GM18517 (cell line): ENCODE measurements around the gene CARHSP1.
A peak's percentile ranks its signal among the peaks of the same experiment; 100 is the strongest.
"Not testable (repeated sequence)": the region's sequence is repeated elsewhere in the genome, so short reads cannot be mapped to it uniquely, and the experiment has no call there.

Experiments used
- ATAC-seq: cut with Tn5 transposase; IDR thresholded peaks from one replicate; pipeline ENCODE4 v1.9.1; 2021; ENCODE audit warnings: mild to moderate bottlenecking, moderate library complexity; ENCODE audit not compliant: unreplicated experiment

The CARHSP1 gene

DNA sequence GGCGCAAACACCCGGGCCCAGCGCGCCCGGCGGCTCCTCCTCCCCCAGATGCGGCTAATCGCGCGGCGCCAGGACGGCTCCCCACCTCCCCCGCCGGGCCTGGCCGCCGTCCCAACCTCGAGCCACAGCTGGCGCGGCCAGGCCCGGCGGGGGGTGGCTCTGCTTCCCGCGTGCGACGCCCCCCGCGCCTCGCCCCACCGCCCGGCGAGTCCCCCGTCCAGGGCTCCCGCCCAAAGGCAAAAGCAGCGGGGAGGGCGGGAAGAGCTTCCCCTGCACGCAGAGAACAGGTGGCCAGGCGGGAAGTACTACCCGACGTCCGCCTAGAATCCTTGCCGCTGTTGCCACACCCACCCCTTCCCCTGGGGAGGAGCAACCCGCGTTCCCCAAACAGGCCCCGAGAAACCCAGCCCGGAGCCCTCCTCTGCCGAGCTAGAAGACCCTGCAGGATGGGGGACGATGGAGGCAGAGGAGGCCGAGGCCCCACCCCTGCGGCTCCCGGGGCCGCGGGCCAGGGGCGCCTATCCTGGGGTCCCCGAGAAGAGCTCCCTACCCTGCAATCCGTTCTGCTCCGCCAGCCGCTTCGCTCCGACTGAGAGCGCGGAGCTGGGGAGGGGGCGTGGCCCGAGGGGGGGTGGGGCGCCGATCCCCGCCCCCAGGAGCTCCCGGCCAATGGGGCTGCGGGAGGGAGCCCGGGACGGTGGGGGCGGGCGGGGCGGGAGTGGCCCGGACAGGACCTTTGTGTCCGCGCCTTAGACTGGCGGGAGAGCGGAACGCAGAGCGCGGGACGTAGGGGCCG lies at the start of gene CARHSP1:
TSS of gene CARHSP1 (minus strand) at position 591 of the 796 bp plus-strand sequence. CDS start 9,678 bp downstream, outside the sequence.
- ATAC-seq, result peak; percentile 64

DNA sequence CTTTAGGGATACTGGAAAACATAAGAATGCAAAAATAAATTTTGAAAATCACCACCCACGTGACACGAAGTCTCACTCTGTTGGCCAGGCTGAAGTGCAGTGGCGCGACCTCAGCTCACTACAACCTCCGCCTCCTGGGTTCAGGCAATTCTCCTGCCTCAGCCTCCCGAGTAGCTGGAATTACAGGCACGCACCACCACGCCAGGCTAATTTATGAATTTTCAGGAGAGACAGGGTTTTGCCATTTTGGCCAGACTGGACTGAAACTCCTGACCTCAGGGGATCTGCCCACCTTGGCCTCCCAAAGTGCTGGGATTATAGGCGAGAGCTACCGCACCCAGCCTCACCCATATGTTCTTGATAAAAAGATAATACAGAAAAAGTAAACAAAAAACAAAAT lies 48.5 kb upstream of the CARHSP1 start:
- ATAC-seq, result not testable (repeated sequence)

DNA sequence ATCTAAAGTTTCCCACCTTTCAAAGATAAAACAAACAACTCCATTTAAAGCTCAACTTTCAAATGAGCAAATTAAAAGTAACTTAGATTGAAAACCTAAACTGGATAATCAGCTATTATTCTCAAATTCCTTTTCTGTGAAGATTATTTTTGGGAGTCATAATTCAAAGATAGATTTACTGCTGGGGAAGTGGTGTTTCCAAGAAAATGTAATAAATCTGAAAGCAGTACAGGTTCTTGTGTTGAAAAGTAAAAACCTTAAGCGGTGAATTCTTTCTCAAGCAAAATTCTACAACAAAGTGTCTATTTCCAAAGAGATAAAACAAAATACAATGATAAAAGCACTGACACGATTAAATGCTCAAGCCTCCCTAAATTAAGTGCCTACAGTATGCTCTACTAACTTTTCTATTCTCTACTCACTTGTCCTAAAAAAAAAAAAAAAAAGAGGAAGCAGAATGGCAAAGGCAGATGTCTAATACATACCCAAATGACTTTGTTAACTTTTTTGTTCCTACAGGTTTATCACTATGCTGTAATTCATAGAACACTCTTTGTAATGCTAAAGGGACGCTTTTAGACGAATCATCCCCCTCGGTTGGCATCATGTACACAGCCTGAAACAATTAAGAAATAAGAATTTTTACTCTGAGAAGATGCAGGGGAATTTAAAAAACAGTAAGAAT lies 47.9 kb upstream of the CARHSP1 start:
- ATAC-seq, result no peak

DNA sequence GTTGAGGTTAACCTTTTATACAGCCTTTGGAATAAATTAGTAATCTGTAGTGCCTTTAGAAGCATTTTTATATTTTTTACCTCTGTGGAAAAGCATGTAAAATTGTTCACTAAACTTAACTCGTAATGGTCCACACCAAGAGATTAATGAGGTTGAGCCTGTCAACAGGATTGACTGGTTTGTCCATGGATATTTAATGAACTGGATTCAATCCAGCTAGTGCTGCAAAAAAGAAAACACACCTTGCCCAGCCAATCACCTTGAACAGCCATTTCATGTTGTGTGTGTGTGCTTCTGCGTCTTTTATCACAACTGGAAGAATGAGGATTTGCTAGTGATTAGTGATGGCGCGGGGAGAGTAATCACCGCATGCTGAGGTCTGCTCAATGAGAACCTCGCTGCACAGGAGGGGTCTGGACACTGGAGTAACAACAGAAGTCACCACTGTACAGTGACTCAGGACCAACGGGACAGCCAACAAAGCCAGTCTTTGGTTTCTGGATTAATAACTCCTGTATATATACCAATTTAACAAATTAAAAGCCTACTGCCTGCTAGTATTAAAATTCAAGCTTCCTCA lies 47.0 kb upstream of the CARHSP1 start:
- ATAC-seq, result no peak

DNA sequence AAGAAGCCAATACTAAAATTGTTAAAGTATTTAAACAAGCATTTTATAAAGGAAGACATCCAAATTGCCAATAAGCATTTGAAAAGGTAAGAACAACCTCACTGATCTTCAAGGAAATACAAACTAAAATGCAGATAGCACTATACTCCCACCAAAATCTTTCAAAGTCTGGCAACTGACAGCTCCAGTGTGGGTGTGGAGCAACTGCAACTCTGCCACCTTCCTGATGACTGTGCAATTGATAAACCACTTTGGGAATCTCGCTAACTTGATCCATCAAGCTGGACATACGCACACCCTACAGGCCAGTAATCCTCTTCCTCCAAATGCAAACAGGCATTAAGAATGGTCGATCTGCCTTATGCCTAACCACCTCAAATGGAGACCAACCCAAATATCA lies 45.3 kb upstream of the CARHSP1 start:
- ATAC-seq, result no peak

DNA sequence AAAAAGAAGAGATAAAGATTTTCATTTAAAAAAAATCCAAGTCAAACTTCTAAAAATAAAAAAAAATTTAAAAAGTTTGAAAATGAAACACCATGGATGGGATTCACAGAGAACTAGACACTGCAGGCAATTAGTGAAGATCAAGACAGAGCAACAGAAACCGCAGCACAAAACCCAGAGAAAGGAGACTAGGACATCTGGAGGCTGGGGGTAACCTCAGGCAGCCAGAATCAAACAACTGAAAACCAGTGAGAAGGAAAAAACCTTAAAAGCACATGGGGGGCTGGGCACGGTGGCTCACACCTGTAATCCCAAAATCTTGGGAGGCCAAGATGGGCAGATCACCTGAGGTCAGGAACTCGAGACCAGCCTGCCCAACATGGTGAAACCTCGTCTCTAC lies 44.0 kb upstream of the CARHSP1 start:
- ATAC-seq, result no peak

DNA sequence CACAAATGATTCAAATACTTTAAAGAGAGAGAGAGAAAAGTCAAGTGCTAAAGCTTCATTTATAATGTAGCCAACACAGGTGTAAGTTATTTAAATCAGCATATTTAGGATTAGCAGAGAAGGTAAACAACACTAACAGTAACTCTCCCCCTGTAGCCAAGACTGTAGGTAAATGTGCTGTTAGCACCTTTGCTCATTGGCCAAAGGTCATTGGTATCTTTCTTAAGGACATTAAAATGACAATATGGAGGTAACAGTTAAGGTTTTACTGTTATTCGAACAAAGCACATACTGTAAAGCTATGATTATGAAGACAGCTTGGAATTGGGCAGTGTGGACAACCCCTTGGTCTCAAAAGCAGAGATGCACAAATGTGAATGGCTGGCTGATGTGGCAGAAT lies 42.0 kb upstream of the CARHSP1 start:
- no peak for ATAC-seq

DNA sequence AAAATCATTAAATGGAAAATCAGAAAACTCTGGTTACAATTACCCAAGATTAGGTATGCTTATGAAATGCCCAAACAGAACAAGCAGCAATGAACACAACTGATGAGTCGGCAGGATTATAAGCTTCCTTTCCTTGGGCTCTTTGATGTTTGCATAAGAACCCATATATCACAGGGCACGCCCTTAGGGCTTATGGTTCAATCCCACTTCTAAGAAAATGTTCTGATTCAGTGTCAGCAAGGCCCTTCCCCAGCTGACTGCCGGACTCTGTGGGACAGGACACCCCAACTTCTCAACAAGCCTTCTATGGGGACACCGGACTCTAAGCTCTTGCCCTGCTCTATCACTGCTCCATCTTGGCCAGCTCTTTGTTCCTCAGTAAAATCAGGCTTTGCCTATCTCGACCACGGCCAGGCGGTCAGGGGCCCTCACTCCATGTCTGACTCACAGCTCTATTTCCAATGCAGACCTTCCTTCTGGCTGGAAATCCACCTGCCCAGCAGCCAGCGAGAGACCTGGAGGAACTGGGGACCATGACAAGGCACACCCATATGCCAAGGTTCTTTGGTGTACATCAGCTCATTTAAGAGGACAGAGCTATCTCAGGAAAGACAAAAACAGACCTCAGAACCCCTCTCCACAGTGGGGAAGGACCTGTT lies 40.1 kb upstream of the CARHSP1 start:
- no peak for ATAC-seq

DNA sequence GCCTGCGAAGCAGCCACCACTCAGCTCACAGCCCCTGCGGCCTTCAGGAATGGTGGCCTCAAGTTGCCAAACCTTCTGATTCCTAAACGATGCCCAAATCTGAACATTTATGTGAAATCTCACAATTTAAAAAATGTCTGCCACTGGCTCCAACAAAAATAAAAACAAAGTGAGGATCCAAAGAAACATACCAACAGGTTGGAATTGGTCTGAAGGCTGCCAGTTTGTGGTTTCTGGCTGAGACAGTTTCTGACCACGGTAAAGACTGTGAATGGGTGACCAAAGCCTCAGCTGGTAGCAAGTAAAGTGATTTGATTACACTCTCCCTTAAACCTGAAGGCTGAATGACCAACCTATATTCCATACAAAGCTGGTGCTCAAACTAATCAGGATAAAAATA lies 38.3 kb upstream of the CARHSP1 start:
- no peak for ATAC-seq

DNA sequence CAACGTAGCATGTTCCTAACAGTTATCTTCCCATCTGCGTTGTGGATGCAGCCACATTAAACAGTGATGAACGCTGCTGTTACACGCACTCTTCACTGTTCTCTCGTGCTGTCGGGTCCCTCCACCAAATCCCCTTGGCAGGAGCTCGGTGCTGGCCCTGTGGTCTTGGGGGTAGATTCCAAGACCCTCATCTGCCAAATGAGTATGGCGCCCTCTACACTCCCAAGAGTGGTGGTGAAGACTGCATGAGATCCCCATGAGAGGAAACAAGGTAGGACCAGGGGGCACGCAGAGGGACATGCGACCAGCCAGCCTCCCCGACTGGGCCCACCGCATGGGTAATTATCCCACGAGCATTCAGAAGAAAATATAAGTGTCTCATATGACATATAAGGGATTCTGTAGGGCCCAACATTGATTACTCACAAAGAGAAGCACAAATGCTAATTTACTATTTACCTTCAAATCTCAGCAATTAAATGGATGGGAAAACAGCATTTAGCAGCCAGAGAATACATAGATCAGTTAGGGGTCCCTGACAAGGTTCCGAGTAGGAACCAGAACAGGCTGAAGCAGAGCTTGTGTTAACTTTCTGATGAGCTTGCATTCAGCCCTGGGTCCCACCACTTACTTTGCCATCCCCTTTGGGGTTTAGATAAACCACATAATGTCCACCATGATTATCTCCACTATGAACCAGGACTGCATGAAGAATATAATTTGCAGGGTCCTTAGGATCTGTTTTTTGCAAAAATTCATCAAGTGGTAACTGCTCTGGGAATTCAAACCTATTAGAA lies 37.2 kb upstream of the CARHSP1 start:
- no peak for ATAC-seq

DNA sequence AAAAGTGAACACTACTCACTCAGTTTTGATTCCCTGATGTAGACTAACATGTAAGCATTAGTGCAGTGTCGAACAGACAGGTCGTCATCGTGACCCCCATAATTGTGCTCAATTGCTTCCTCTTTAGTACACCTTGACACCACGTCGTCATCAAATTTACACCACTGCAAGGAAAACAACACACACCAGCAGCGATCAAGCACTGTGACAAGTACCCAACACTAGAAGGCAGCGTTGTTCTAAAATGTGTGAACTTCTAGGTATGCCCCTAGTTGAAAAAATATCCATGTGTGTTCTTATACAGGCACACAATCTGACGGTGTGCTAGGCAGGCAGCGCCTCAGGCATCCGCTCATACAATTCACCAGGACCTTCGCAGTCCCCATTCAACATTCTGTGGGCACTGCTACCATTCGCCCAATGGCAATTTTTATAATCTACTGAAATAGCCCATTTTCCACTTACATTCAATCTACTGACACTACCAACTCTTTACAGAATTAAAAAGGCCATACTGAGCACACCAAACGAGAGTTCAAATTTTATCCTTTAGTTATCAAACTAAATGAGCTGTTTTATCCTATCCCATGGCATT lies 36.5 kb upstream of the CARHSP1 start:
- ATAC-seq, result no peak

DNA sequence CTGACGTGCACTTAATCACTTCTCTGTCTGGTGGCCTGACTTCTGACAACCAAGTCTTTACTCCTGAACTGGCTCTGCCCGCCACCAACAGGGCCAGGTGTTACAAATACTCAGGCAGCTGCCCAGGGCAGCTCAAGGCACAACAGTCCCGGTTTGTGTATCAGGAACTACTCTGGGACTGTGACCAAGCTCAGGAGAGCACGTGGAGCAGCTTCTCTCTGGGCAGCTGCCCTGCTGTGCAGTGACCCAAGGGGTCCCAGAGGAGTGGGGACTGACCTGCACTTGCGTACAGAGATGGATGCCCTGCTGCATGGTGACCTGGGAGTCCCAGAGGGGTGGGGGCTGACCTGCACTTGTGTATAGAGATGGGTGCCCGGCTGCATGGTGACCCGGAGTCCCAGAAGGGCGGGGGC lies 35.2 kb upstream of the CARHSP1 start:
- ATAC-seq, result no peak

DNA sequence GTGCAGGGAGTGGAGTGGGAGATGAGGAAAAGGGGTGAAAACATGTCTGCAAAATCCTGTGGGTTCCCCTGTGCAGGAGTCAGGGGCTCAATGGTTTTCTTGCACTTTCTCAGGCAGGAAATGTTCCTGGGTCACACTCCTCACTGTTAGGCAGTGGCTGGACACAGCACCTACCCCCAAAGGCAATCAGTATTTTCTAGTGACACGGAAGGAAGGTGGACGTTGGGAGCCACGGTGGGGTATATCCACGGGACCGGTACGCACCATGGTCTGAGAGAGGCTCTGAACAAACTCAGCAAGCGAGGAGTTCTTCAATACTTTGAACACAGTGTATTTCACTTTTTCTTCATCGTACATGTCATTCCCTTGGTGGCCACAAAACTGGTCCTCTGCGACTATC lies 34.2 kb upstream of the CARHSP1 start:
- no peak for ATAC-seq

DNA sequence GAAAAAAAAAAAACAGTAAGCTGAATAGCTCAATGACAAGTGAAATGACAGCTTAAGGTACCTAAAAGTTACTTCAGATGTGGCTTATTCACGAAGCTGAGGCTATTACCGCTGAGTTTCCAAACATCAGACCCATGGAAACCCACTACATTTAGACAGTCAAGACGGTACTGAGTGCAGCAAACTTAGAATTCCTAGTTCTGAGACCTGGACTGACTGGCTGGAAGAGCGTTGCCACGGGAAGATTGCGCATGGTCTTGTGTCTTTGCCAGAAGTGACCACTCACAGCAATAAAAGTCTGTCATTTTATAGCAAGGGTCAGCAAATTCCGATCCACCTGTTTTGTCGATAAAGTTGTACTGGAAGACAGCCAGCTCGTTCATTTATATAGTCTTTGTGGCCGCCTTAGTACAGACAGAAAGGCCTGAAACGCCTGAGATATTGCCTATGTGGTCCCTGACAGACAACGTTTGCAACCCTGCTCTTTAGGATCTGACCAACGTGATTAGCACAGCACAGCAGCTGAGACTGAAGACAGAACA lies 32.6 kb upstream of the CARHSP1 start:
- ATAC-seq, result no peak

DNA sequence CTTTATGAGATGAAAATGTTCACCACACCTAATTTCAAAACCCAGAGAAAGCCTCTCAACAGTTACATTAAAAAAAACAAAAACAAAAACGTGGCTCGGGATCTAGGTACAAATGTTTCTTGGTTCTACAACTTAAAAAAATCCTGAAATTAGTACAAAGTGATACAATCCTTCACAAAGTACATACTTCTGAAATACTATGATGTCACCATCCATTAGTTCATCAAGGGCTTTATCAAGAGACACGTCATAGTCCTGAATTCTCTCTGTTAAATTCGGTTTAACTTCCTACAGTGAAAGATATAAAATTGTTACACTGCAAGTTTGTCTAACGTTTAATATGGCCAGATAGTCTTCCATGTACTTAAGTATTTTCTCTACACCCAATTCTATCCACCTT lies 31.5 kb upstream of the CARHSP1 start:
- ATAC-seq, result no peak

DNA sequence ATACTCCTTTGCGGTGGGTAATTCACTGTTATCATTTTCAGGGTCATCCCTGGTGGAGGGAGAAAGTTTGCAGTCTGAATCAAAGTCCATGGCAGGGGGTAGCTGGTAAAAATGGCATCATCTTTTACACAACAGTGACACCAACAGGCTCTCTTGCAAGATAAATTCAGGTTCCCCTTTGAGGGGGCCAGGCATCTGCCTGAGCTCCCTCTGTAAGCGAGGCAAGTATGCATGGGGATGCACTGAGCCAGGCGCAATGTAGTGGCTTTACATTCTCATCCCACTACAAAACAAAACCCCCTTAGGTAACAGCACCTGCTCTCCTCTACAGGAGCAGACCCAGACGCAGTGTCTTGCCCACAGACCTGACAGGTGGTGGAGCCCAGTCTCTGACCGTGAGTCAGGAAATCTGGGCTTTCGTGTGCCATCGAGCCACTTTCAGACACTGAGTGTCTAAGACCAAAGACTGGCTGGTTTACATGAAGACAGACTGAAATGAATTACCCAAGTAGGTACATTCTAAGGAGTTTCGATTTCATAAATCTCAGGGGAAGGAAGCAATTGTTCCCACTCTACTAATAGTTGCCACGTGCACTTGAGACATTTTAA lies 31.0 kb upstream of the CARHSP1 start:
- ATAC-seq, result no peak

DNA sequence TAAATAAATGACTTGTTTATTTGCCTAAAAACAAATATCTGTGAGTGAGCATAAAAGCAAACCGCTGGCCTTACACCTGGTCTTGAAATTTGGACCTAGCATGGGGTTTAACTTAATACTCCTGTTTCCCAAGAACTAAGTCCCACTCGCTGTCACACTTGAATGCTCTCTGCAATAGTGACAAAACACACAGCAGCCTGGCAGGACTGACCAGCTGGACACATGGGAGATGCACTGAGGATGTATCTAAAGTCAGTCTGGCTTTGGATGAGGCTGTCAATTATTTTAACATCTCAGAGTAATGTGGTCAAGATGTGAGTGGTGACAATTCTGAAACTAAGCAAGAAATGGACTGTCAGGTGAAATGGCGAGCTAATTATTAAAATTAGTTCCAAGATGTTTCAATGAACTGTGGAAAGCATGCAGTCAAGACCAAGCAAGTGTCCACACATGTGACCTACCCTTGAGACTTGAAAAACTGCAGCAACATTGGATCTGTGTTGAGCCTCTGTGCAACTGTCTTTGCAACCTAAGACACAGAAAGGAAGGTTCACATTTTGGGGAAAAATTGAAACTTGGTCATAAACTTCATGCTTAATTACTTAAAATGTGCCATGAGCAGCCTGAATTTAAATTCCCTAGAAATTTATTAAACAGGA lies 30.0 kb upstream of the CARHSP1 start:
- no peak for ATAC-seq

DNA sequence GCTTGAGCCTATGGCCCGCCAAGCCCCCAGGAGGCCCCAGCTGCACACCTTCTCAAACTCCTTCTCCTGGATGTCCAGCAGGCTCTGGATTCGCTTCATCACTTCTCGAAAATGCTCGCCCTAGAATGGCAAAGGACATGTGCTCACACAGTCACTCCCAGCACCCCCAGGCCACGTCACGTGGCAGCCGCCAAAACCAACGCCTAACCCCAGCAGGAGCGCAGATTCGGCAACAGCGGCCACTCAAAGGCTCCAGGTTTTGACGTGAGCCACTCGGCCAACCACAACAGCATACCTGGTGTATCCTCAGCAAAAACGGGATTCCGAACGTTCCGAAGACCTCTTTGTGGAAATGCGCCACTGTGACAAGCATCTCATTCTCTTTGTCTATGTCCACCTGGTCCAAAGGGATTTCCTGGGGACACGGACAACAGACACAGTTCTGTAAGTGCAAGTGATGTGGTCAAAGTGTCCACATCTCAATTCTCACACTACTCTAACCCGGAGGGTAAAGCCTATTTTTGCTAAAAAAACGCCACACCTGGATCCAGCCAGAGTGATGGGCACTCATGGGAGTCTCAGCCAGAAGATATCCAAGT lies 26.0 kb upstream of the CARHSP1 start:
- ATAC-seq, result no peak
